ENCODE measurements around the gene SLC6A3. TPM values are rescaled to one million over a fixed set of nuclear protein-coding genes. Genes with fewer than 3 reads are reported as not detected.
A peak's percentile ranks its signal among the peaks of the same experiment; 100 is the strongest.

SLC6A3 gene
- total RNA-seq, 1 donor from 2014 or later = not detected

GRCh38 chr5:1382248-1382700, 63.0 kb downstream of the SLC6A3 start:
- DNase-seq = no peak
- Histone ChIP-seq H3K4me1 (peaks cover 35% of the 10 kb centered on the region), H3K27ac (replicated peaks) (no peak overlapping the region), H3K9me3 (replicated peaks) (no peaks in the 10 kb centered on the region), H3K27me3 (ENCODE audit: low read depth) (peaks cover 65% of the 10 kb centered on the region), H3K4me3 (no peak overlapping the region), H3K36me3 (no peaks in the 10 kb centered on the region)
- intact Hi-C loops (cut with micrococcal nuclease) = no loop called here
- no peak for TF ChIP-seq CTCF (IDR thresholded peaks at IDR 0.05; ENCODE audit: borderline replicate concordance)

- Histone ChIP-seq H3K4me1 (peaks cover 33% of the 10 kb centered on the region), H3K4me3 (no peak overlapping the region), H3K9me3 (replicated peaks) (no peaks in the 10 kb centered on the region), H3K27ac (replicated peaks) (no peak overlapping the region), H3K27me3 (ENCODE audit: low read depth) (peaks cover 65% of the 10 kb centered on the region), H3K36me3 (no peaks in the 10 kb centered on the region)
- TF ChIP-seq CTCF (IDR thresholded peaks at IDR 0.05; ENCODE audit: borderline replicate concordance) = no peak
- intact Hi-C loops (cut with micrococcal nuclease) = no loop called here
- DNase-seq = no peak
These were observed 63.6 kb downstream of the SLC6A3 start for GRCh38 chr5:1381370-1382247.

GRCh38 chr5:1380910-1381309, 64.3 kb downstream of the SLC6A3 start:
- Histone ChIP-seq H3K27me3 (ENCODE audit: low read depth) (peaks cover 66% of the 10 kb centered on the region), H3K4me3 (peak overlapping the region; percentile 32), H3K27ac (replicated peaks) (no peak overlapping the region), H3K36me3 (no peaks in the 10 kb centered on the region), H3K4me1 (peaks cover 26% of the 10 kb centered on the region), H3K9me3 (replicated peaks) (no peaks in the 10 kb centered on the region)
- intact Hi-C loops (cut with micrococcal nuclease) = no loop called here
- DNase-seq = no peak
- TF ChIP-seq CTCF (IDR thresholded peaks at IDR 0.05; ENCODE audit: borderline replicate concordance) = no peak

GRCh38 chr5:1380011-1380817, 65.0 kb downstream of the SLC6A3 start:
- Histone ChIP-seq H3K4me1 (peaks cover 20% of the 10 kb centered on the region), H3K4me3 (peak overlapping the region; percentile 32), H3K36me3 (no peaks in the 10 kb centered on the region), H3K9me3 (replicated peaks) (no peaks in the 10 kb centered on the region), H3K27ac (replicated peaks) (no peak overlapping the region), H3K27me3 (ENCODE audit: low read depth) (peaks cover 73% of the 10 kb centered on the region)
- intact Hi-C loops (cut with micrococcal nuclease) = no loop called here
- DNase-seq = peak; percentile 38
- TF ChIP-seq CTCF (IDR thresholded peaks at IDR 0.05; ENCODE audit: borderline replicate concordance) = peak; percentile 76

GRCh38 chr5:1378866-1379659, 66.2 kb downstream of the SLC6A3 start:
- peaks cover 9% of the 10 kb centered on the region for H3K4me1 ChIP-seq
- intact Hi-C loops (cut with micrococcal nuclease) = no loop called here
- peaks cover 80% of the 10 kb centered on the region for H3K27me3 ChIP-seq (ENCODE audit: low read depth)
- H3K4me3 ChIP-seq = no peak overlapping the region
- H3K9me3 ChIP-seq (replicated peaks) = no peaks in the 10 kb centered on the region
- DNase-seq = no peak
- no peak overlapping the region for H3K27ac ChIP-seq (replicated peaks)
- TF ChIP-seq CTCF (IDR thresholded peaks at IDR 0.05; ENCODE audit: borderline replicate concordance) = no peak
- H3K36me3 ChIP-seq = no peaks in the 10 kb centered on the region
